ENCODE results near the gene PRXL2A. TPM values are rescaled to one million over a fixed set of nuclear protein-coding genes. Genes with fewer than 3 reads are reported as not detected.
"Not testable (repeated sequence)": the region's sequence is repeated elsewhere in the genome, so short reads cannot be mapped to it uniquely, and the experiment has no call there.

PRXL2A gene
- total RNA-seq, 1 donor from 2014 or later, result 11.5 TPM

- intact Hi-C loops (cut with micrococcal nuclease), result no loop called here
These were observed 2.3 kb downstream of the PRXL2A start for GRCh38 chr10:80410578-80411145.

DNA sequence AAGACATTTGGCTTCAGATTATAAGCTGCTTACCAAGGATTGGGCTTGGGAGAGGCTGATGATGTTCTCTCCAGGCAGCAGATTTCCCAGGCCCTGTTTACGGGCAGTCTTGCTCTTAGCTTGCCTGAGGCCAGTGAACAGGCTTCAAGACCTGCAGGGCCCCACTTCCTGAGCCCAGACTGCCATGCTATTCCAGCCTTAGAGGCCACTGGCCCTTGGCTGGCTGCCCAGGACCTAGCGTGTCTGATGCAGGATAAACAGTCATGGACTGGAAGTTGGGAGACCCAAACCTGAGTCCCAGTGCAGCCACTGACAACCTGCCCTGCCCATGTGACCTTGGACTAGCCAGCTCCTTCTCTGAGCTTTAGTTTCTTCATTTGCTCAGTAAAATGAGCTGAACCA is 2.9 kb downstream of the PRXL2A start:
- intact Hi-C loops (cut with micrococcal nuclease), result no loop called here

DNA sequence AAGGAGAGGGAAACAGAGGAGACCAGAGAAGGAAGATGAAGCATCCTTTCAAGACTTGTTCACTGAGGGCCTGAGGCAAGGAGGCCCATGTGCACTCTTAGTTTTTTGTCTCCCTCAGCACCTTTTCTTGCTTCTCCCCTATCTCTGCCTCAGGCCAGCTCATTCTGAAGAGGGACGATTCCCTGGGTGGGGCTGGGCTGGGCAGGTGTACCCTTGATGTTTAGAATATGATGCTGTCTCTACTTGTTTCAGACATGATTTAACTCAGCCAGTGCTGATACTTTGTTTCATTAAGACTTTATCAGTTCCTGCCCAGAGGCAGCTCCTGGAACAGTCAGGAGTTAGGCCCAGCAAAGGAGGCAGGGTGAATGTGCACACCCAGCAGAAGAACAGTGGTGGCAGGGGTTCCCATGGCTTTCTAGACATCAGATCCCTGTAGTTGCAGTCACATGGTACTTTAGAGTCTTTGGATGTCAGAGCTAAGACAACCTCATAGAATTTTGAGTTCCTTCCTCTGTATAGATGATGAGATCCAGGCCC is 3.4 kb downstream of the PRXL2A start:
- intact Hi-C loops (cut with micrococcal nuclease), result no loop called here

DNA sequence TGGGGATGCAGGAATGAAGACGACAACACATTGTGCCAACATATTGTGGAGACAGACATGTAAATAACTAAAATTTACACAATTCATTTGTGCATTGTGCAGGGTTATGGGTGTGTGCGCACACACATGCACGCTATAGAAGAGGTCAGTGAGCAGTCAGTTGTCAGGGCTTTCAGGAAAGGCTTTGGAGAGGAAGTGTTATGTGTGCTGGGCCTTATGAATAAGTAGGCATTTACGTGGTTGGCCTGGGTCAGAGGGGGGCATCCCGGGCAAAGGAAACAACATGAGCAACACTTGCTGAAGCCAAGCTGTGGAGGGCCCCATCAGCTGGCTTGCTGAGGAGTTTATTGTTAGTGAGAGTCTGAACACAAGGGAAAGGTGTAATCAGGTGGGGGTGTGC is 4.1 kb downstream of the PRXL2A start:
- intact Hi-C loops (cut with micrococcal nuclease), result no loop called here

DNA sequence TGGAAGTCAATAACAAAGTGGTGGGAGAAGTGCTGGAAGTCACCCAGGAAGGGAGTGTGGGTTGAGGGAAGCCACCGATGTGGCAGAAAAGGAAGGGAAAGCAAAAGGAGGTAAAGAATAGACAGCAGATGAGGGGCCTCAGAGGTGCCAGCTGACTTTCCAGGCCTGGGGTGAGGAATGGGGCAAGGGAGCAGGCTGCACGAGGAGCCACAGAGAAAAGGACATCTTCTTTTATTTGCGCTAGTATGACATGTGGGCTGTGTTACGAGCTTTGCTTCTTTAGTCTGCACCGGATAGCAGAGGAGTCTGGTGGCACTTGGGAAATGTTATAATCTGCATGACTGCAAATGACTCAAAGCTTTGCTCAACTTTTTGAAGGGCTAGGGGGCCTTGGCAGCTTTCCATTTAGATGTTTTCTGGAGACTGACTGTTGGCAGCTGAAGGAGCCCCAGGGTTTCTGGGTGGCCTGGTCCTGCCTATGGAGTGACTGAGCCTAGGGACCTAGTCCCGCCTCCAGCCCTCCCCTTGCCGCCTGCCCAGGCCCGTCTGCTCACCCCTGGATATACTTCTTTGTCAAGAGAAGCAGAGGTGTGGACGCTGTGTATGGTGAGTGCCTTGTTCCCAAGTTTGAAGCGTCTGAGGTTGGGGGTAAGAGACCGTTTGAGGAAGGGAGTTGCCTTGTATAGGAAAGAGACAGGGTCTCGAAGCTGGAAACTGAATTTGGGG is 5.1 kb downstream of the PRXL2A start:
- intact Hi-C loops (cut with micrococcal nuclease), result no loop called here

DNA sequence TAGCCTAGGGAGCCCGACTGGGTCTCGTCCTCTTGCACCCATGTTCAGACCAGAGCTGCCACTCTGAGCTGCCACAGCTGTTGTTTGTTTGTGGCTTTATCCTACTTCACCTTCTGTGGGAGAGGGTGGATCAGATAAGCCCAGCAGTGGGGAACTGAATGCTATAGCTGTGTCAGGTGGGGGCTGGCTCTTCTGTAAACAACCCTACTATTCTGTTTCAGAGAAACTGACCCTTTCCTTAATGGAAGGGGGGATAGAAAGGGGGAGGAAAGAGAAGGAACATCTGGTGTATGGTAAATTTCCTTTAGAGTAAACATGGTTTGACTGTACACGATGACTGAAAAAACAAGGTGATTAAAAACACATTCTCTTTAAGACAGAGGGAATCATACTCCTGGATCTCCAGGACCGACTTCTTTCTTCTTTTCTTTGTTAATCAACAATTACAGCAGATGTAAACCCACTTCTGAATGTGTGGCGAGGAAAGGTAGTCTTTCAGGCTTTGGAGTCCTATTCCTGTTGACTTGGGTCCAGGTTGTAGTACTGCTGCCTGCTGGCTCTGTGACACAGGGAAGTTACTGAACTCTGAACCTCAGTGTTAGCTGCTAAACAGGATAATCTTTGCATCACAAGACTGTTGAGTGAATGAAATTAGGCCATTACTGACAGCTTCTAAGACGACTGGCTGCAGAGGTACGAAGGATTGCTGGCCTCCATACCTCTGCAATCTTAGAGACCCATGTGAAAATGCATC is 6.0 kb downstream of the PRXL2A start:
- intact Hi-C loops (cut with micrococcal nuclease), result no loop called here

- intact Hi-C loops (cut with micrococcal nuclease), result no loop called here
These were observed 7.6 kb downstream of the PRXL2A start for GRCh38 chr10:80415734-80416478.

DNA sequence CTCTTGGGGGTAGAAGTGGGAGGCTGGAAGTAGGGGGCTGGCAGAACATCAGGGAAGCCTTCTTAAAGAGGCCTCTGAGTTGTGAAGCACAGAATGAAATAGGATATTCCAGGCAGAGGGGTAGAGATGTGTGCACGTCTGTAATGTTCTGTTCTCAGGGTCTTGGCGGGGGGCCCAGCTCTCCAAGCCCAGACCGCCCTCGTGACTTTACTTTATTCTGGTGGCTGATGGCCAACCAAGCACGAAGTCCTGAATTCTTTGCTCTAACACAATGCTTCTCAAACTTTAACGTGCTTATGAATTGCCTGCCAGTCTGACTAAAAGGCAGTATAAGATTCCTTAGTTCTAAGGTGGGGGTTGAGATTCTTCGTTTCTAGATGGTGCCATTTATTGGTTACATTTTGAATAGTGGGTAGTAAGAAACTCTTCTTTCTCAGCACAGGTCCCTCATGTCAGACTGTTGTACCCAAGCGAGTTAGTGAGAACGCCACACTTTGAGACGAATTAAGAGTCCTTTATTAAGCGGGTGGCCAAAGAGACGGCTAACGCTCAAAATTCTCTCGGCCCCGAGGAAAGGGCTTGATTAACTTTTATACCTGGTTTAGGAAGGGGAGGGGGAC is 8.2 kb downstream of the PRXL2A start:
- intact Hi-C loops (cut with micrococcal nuclease), result no loop called here

DNA sequence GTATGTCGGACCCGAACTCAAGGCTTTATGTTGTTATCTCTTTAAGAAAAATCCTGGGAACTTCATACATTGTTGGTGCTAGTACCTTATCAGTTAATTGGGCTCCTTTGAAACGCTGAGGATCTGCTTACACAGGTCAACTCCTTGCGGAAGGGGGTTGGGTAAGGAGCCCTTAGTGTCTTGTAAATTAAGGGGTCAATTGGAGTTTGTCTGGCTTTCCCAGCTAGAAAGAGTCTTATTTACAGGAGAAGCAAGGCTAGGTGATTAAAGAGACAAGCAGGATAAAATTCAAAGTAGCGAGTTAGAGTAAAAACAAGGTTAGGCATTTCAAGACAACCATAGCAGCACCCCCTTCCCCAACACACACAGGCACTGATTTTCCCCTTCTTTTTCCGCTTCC is 8.9 kb downstream of the PRXL2A start:
- intact Hi-C loops (cut with micrococcal nuclease), result not testable (repeated sequence)

DNA sequence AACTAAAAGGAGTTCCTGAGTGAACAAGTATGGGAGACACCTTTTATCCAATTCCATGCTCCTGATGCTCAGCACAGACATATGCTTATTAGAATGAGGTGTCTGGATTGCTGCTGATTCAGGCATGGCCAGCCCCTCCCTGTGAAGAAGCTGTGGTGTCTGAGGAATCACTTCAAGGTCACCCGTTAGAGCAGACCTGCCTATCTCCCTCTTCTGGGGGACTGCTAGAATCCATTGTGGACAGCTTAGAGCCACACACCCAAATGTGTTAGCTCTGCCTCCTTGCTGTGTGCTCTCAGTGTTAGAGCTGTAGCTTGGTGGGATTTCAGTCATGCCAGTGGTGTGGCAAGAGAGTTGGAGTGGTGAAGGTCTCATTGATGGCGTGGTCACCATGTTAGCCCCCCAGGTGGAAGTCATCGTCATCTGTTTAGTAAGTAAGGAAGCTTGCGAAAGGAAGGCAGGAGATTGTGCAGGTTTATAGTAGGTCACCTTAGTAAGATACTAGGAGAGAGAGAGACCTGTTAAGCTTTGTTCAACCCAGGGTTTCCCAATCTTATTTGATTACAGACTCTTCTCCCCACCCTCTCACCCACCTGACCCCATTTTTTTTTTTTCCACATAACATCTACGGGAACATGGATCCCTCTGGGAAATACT is 12.8 kb downstream of the PRXL2A start:
- intact Hi-C loops (cut with micrococcal nuclease), result no loop called here

DNA sequence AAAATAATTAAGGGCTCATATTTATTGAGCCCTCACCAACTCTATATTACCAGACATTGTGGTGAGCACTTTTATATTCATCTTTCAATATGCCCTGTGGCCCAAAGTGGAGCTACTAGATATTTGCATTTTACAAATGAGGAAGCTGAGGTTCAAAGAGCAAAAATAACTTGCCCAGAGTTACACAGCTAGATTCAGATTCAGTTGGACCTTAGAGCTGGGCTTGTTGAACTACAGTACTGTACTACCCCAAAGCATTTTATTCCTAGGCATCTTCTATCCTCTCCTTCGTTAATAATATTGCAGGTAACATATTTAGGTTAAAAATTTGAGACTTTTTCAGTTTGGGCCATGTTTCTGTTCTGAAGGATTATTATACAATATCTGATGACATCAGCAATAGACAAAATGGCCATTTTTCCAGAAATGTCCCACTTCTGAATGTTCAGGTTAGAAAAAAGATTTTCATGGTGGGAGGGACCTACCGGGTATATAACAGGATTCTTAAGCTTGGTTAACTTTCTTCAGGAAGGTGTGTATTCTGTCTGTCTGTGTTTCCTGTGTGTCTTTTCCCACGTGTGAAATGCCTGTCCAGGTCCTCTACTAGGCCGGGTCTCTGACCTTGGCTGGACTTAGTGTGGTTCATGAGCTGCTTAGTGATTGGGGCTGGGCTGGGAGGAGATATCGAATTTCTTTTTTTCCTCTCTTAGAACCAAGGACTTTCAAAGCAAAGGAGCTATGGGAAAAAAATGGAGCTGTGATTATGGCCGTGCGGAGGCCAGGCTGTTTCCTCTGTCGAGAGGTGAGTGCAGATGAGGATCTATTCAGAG is 13.6 kb downstream of the PRXL2A start:
- intact Hi-C loops (cut with micrococcal nuclease), result no loop called here

GRCh38 chr10:80425901-80426300 is 17.6 kb downstream of the PRXL2A start:
- intact Hi-C loops (cut with micrococcal nuclease), result no loop called here

- intact Hi-C loops (cut with micrococcal nuclease), result no loop called here
These were observed 19.2 kb downstream of the PRXL2A start for GRCh38 chr10:80427541-80427940.

GRCh38 chr10:80429521-80429973 is 21.2 kb downstream of the PRXL2A start:
- intact Hi-C loops (cut with micrococcal nuclease), result no loop called here

GRCh38 chr10:80433134-80433533 is 24.8 kb downstream of the PRXL2A start:
- intact Hi-C loops (cut with micrococcal nuclease), result no loop called here

DNA sequence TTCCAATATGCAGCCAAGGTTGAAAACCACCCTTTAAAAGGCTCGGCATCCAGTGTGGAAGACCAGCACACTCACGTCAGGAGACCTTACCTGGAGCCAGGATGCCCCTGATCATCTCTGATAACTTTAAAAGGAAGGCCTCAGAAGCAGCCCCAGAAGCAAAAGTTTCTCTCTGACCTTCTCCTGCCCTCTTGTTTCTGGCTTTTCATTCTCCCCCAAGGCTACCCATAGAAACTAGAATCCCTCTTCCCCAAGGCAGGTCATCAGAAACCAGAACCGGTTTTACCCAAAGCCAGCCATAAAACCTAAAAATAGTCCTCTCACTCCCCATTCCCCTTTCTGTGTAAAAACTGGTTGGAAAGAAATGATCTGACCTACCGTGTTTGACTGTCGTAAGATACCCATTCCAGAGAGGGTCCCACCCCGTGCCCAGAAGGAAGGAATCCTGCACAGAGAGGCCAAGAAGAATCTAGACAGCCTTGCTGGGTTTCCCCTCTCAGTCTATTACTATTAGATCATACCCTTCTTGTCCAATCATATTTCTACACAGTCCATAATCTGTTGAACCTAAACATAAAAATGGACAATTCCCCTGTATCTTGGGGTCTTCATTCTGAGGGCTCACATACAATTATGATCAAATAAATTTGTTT is 28.2 kb downstream of the PRXL2A start:
- intact Hi-C loops (cut with micrococcal nuclease), result no loop called here

DNA sequence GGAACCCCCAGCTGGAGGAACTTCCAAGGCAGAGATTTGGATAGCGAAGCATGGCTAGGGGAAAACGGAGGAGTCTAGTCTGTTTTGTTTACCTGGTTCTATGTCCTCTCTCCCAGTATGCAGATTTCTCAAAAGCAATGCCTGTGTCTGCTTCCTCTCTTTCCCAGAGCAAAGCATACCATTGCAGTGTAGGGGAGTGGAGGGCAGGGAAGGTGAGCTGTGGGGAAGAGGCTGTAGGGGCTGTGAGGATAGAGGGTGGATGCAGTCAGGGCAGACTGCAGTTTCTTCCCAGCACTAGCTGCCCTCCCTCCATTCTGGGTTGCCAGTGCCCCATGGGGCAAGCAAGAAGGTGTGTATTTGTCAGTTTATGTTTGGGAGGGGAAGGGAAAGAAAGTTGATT is 28.9 kb downstream of the PRXL2A start:
- intact Hi-C loops (cut with micrococcal nuclease), result no loop called here

- intact Hi-C loops (cut with micrococcal nuclease), result loop anchor here (5.0 to 10.0 kb wide), 3 partner anchors 35 to 483 kb away; partner anchors contain the start of gene PRXL2A
These were observed 33.5 kb downstream of the PRXL2A start for GRCh38 chr10:80441831-80442230.

GRCh38 chr10:80442879-80443278 is 34.5 kb downstream of the PRXL2A start:
- intact Hi-C loops (cut with micrococcal nuclease), result loop anchor here (1.0 to 10.0 kb wide), 4 partner anchors 36 to 482 kb away; partner anchors contain the start of gene PRXL2A
